Measurements from ENCODE around the gene LRRC1.

Gene LRRC1

GRCh38 chr6:53815381-53816119, 20.7 kb downstream of the LRRC1 start:
- DNase-seq (ENCODE audit: low read depth) = no peak

DNA sequence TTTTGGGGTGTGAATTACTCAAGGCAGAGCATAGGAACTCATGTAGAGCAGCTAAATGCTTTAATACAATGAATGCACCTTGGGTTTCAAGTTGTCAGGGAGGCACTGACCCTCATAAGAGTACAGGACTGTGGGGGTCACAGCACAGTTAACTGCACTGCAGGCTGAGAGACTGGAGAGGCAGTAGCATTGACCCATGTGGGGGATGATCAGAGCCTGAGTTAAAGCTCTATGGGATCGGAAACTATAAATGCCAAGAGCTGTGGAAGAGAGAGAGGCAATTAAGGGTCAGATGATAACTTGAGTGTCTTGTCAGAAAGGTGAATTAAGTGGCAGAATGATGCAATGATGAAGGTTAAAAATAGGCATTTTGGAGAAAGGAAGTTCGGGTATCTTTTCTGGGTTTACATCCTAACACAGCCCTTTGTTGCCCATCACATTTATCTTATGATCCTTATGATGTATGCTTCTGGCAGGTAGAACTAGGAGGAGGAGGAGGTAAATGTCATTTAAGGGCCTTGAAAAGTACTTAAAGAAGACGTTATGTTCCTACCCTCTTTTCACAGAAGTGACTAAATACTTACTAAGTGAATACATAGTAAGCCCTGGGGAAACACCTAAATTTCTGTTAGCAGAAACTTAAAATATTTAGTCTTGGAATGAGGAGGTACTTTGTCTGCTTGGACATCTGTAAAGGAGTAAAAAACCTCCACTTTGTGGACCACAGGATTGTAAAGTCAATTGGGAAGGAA, 24.2 kb downstream of the LRRC1 start:
- DNase-seq (ENCODE audit: low read depth) = no peak

DNA sequence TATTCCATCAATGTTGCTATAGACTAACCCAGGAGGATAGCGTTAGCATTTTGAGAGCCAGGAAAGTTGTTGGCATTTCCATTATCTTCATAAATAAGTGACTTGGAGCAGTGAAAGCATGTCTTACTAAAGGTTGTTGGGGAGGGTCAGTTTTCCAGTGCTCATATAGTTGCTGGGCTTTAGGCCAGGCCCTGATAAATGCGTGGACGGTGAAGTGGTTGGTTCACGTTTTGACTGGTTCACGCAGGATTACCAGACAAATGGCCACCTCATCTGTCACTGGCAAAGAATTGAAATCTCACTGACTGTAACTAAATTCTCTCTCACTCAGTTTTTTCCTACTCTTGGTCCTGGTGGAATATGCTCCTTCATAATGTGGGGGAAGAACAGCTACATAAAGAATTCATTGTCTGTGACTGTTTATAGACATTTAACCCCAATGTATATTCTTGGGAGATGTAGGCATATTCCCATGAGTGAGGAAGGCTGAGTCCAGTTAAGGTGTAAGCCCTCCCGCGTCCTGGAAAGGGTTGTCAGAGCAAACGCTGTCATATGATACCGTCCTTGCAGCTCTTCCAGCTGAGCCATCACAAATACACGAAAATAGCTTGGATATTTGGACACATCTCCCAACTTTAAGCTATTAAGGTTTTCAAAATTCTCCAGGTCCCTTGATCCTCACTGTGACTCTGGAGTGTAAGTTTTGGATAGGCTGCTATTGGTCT, 27.8 kb downstream of the LRRC1 start:
- DNase-seq (ENCODE audit: low read depth) = no peak

GRCh38 chr6:53824714-53825113, 29.9 kb downstream of the LRRC1 start:
- no peak for DNase-seq (ENCODE audit: low read depth)

GRCh38 chr6:53825532-53826321, 30.9 kb downstream of the LRRC1 start:
- no peak for DNase-seq (ENCODE audit: low read depth)

GRCh38 chr6:53827531-53827930, 32.7 kb downstream of the LRRC1 start:
- no peak for DNase-seq (ENCODE audit: low read depth)

DNA sequence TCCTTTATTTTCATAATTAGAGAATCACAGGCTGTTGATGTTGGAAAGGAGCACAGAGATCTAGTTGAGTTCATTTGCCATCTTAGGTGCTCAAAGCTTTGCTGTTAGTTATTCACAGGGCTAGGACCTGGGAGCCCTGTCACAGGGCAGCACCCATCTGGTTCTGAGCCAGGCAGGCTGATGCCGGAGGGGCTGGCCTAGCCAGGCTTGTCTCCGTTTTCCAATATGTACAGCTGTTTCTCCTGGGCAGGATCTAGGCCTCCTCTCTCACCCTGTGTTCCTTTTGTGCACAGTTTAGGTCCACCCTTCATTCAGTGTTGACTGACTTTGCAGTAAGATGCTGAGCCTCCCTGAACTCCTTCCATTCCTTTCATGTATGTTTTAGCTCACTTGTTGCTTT, 33.4 kb downstream of the LRRC1 start:
- DNase-seq (ENCODE audit: low read depth) = no peak

DNA sequence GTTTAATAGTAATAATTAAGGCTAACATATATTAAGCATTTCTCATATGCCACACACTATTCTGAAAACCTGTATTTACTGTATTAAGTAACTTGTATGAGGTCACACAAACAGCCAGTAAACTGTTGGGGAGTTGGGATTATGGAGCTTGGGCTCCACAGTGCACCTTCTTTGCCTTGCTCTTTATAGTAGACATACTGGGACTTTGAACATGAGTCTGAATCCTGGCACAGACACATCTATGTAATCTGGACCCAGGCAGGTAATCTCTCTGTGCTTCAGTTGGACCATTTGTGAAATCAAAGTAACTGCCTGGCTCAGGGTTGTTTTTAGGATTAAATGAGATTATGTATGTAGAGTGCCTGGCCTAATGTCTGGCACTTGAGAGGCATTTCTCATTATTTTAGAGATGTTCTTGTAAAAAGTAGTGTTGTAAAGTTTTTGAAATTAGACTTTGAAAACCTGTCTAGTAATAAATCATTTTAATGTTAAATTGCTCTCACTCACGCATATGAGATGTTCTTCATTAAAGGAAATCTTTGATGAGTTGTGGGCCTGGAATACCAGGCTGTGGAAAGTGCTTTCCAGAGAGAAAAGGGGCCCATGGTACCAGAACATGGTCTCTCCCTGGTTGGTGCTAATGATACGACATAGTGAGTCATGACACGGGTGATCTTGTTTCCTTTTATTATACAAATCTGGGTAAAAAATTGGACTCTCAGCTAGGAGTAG, 34.3 kb downstream of the LRRC1 start:
- DNase-seq (ENCODE audit: low read depth) = no peak

GRCh38 chr6:53829698-53830221, 35.0 kb downstream of the LRRC1 start:
- no peak for DNase-seq (ENCODE audit: low read depth)

DNA sequence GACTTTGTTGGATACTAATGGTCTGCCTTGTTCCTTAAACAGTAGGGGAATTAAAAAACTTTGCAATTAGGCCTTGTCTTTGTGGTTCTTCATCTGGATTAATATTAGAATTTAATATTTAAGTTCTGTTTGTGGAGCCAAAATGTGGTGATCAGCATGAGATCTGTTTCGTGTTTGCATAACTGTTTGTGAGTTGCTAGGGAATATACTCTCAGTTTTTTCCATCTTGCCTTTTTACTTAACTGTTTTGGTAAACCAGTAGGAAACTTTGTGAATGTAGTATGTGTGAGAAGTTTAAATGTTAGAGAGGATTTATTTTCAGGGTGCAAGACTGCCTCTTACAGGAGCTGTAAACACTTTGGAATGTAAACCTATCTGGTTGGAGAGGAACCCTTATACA, 35.6 kb downstream of the LRRC1 start:
- no peak for DNase-seq (ENCODE audit: low read depth)

DNA sequence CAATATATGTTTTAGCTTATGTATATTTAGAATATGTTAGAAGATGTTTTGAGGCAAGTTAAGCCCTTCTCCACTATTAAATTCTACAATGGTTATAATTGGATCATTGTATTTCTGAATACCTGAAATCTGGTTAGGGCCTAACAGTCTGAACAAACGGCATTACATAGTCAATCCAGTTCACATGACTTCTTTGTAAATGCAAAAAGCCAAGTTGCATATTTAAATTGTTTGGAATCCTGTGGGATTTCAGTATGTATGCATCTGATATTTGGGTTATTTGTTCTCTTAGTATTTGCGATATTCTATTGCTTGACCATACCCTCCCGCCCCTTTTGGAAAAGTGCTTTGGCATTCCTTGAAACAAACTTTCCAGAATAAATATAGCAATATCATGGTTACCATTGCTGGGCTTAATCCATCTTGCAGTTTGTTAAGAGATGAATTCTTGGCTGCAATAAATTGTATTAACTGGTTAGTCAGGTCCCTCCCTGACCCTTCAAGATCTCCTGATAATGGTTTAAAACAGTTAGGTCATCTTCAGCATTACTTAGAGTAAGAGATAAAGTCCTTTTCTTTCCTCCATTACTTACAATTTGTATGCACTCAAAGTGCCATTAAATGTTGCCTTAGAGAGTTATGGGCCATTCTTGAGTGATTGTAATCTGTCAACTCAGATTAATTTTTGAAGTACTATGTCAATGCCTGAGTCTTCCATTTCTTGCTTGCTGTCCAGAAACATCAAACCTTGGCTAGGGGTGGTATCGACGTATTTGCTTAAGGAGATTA, 36.5 kb downstream of the LRRC1 start:
- DNase-seq (ENCODE audit: low read depth) = no peak

DNA sequence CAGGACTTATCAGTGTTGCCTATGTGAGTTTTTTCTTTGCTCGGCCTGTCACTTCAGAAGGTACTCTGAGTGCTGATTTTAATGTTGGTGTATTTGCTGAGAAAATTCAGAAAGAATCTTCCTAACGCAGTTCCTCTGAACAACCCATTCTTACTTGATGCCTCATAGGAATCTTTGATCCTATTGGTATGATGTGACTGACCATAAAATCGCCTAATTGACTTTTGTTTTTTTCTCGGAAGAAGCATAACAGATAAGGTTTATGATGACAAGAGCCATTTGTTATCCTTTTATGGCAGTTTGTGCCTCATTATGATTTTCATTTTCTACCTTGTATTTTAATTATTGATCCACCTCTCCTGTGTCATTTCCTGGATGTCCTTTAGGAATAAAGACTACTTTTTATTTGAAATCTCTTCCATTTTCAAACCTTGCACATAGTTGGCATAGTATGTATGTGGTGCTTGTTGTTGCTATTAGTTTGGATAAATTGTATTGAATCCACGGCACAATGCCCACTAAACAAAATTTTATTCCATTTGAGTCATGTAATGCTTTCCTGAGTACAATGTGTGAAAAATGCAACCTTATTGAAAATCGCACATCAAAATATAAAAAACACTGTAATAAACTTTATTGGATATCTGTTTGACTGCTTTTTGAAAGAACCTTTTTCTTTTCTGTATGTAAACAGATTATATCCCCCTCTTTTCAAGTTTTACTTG, 37.3 kb downstream of the LRRC1 start:
- DNase-seq (ENCODE audit: low read depth) = no peak

- DNase-seq (ENCODE audit: low read depth) = no peak
Measured at GRCh38 chr6:53833155-53833554, 38.4 kb downstream of the LRRC1 start.

- no peak for DNase-seq (ENCODE audit: low read depth)
Measured at GRCh38 chr6:53834132-53834531, 39.3 kb downstream of the LRRC1 start.

DNA sequence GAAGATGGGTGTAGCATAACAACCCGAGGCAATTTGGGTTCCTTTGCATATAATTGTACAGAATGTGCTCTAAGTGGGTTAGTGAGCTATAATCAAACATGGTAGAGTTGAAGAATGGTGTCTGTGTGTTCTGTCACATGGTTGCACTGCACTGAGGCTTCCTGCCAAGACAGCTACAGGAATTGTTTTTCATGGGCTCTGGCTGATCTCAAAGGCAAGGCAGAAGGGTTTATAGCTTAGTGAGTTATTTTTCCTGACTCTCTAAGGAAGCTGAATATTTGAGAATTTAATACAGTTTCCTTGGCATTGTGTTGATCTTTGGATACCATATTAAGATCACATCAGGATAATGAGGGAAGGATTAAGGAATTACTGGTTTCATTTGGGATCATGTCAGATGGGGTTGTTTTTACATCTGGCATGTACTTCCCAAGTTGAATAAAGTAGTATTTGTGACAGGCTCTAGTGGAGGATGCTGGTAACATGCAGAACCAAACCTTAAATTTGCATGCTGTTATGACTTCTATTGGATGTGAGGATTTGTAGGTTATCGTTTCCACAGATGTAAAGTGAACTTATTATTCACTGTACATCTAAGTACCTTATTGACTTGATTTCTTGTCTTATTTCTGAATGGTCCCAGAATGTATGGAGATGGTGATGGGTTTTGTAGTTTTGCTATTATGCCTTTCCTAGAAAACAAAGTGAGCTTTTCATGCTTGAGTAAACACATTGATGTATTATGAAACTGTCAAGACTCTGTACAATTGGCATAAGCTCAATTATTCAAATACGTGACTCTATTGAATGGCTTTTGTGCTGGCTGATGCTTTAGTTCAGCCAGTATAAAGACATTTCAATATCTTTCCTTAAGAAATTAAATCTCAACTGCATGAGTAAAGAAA, 43.3 kb downstream of the LRRC1 start:
- DNase-seq (ENCODE audit: low read depth) = no peak

GRCh38 chr6:53840027-53840426, 45.2 kb downstream of the LRRC1 start:
- no peak for DNase-seq (ENCODE audit: low read depth)

DNA sequence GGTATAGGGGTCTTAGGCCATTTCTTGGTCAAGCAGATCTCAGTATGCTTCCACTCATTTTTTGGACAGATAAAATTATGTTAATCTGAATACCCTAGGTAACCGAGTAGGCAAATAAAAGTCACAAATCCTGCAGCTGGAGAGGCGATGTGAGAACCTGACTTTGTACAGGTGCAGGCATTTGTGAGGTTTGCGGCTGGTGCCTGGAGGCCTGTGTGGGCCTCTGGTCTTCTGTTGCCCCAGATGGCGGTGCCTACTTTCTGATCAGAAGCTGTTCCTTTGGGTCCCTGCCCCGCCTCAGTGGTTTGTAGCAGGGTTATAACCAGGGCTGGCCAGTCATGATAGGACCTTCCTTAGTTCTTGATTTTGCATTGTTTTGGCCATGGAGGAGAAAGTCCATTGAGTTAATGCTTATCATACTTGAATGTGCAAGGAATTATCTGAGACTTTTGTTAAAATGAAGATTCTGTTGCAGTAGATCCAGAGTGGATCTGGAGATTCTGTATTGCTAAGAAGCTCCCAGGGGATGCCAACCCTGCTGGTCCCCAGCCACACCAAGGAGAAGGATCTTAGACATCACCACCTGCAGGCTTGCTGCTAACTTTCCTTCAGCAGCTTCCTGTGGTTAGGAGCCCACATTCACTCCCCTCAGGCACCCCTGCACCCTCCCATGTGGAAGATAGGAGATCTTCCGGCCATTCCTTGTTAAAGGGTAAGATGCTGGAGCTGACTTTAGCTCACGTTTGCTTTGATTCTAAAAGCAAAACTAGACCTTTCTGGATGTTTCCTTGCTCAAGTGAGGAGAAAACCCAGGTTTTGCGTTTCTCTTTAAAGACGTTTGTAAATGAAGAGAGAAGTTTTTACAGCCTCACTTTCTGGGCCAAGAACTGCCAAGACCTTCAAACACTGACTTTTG, 50.7 kb downstream of the LRRC1 start:
- no peak for DNase-seq (ENCODE audit: low read depth)

- DNase-seq (ENCODE audit: low read depth) = no peak
Measured at GRCh38 chr6:53846250-53846649, 51.4 kb downstream of the LRRC1 start.

Data from GM04504 (cell line).